ENCODE data around the gene LYPD6B.
A peak's percentile ranks its signal among the peaks of the same experiment; 100 is the strongest.

Gene LYPD6B

GRCh38 chr2:149167001-149167780 is 128.7 kb downstream of the LYPD6B start:
- DNase-seq, result peak; percentile 50

GRCh38 chr2:149167941-149168340 is 129.4 kb downstream of the LYPD6B start:
- DNase-seq, result no peak

- DNase-seq, result no peak
Observed at GRCh38 chr2:149169656-149170055, 131.2 kb downstream of the LYPD6B start.

GRCh38 chr2:149170156-149170555 is 131.7 kb downstream of the LYPD6B start:
- DNase-seq, result no peak

- no peak for DNase-seq
Observed at GRCh38 chr2:149170911-149171310, 132.4 kb downstream of the LYPD6B start.

GRCh38 chr2:149173220-149173619 is 134.7 kb downstream of the LYPD6B start:
- DNase-seq, result no peak

GRCh38 chr2:149175956-149176355 is 137.5 kb downstream of the LYPD6B start:
- no peak for DNase-seq

GRCh38 chr2:149178612-149179011 is 140.1 kb downstream of the LYPD6B start:
- no peak for DNase-seq

- no peak for DNase-seq
Observed at GRCh38 chr2:149180226-149180875, 141.9 kb downstream of the LYPD6B start.

- DNase-seq, result no peak
Observed at GRCh38 chr2:149183187-149183586, 144.7 kb downstream of the LYPD6B start.

- no peak for DNase-seq
Observed at GRCh38 chr2:149184991-149185390, 146.5 kb downstream of the LYPD6B start.

- no peak for DNase-seq
Observed at GRCh38 chr2:149185942-149186490, 147.5 kb downstream of the LYPD6B start.

- DNase-seq, result no peak
Observed at GRCh38 chr2:149187057-149187456, 148.6 kb downstream of the LYPD6B start.

GRCh38 chr2:149188291-149188690 is 149.8 kb downstream of the LYPD6B start:
- no peak for DNase-seq

GRCh38 chr2:149189769-149190168 is 151.3 kb downstream of the LYPD6B start:
- DNase-seq, result no peak

- DNase-seq, result no peak
Observed at GRCh38 chr2:149191915-149192314, 153.4 kb downstream of the LYPD6B start.

GRCh38 chr2:149192427-149192826 is 153.9 kb downstream of the LYPD6B start:
- DNase-seq, result no peak

- no peak for DNase-seq
Observed at GRCh38 chr2:149200109-149200520, 161.6 kb downstream of the LYPD6B start.

GRCh38 chr2:149204686-149205085 is 166.2 kb downstream of the LYPD6B start:
- DNase-seq, result no peak

- no peak for DNase-seq
Observed at GRCh38 chr2:149205143-149205542, 166.6 kb downstream of the LYPD6B start.

- no peak for DNase-seq
Observed at GRCh38 chr2:149213764-149214493, 175.4 kb downstream of the LYPD6B start.

- DNase-seq, result no peak
Observed at GRCh38 chr2:149218497-149218896, 180.0 kb downstream of the LYPD6B start.

GRCh38 chr2:149219856-149220255 is 181.4 kb downstream of the LYPD6B start:
- no peak for DNase-seq

GRCh38 chr2:149221002-149221401 is 182.5 kb downstream of the LYPD6B start:
- DNase-seq, result no peak
